Fibroblast of skin of right quadriceps (primary cell): Measurements from ENCODE around the gene TTC7B.
"Not testable (repeated sequence)": the region's sequence is repeated elsewhere in the genome, so short reads cannot be mapped to it uniquely, and the experiment has no call there.

Experiments
- DNase-seq: peaks from one replicate; pipeline ENCODE4 v3.0.0-alpha.2; 2013

TTC7B gene

DNA sequence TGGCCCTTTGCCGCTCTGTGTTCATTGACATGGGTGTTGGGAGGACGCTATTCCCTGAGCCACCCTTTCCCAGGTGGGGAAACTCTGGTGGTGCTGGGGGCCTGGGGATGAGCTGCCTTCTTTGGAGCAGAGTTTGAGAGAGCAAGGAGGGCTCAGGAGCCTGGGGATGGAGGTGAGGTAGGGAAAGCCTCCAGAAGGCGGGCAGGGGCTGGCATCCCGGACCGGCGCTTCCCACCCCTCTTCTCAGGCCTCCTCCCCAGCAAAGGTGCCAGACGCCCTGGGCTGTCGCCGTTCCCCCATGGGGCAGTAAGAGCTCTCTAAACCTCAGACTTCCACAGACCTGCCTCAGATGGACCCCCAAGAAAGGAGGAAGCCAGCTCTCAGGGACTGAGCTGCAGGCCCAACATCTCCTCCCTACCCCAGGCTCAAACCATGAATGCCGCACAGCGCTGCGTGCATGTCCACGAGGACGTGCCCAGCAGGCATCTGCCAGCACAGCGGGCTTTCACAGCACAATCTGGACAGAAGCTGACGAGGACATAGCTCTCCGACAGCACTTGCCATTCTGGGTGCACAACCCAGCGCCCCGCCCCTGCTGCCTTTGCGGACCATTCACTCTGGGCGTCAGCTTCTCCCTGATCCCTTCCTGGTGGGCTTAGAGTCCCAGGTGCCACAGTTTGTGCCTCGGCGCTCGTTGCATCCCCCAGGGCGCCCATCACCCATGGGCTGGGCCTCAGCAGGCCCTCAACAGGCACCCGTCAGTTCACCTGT is 14.9 kb upstream of the TTC7B start:
- DNase-seq = no peak

DNA sequence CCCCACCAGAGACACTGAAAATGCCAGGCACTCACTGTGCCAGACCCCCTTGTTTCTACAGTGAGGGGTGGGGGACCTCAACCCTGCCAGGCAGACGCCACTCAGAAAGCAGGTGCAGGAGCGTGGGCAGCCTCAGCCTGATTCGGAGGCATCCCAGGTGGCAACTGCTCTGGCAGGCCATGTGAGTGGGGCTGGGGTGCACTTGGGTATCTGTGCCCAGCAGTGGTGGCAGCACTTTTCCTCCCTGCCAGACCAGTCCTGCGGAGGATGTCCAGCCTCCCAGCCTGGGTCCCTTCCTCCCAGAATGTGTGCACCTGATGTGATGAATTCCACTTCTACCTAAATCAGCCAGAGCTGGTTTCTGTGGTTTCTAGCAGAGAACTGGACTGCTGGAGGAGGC is 13.4 kb upstream of the TTC7B start:
- DNase-seq = no peak

DNA sequence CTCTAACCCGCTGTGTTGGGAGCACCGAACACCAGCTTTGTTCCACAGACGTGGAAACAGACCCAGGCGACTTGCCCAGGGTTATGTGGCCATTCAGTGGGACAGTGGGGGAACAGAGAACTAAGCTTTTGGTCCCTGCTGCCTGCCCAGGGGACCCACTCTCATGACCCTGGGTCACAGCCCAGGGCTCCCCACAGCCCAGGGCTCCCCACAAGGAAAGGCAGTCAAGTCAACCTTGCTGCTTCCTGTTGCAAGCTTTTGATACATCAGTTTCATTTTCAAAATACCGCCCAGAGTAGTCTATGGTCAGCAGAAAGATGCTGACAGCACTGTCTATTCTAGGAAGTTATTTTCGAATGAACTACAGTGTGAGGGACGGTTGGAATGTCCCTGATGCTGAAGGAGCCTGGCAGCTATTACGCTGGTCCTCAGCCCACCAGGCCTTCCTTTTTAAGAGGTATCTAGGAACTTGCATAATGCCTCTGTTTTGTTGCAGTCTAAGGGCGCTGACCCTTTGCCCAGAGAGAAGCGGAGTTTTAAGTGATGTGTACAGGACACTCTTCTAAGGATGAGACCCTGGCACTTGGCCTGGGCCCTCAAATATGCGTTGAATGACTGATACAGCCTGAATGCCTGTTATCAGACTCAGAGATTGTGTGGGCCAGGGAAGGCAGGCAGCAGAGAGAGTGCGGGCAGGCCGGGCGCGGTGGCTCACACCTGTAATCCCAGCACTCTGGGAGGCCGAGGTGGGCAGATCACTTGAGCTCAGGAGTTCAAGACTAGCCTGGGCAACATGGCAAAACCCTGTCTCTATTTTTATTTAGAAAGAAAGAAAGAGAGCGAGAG is 12.6 kb upstream of the TTC7B start:
- DNase-seq = no peak

DNA sequence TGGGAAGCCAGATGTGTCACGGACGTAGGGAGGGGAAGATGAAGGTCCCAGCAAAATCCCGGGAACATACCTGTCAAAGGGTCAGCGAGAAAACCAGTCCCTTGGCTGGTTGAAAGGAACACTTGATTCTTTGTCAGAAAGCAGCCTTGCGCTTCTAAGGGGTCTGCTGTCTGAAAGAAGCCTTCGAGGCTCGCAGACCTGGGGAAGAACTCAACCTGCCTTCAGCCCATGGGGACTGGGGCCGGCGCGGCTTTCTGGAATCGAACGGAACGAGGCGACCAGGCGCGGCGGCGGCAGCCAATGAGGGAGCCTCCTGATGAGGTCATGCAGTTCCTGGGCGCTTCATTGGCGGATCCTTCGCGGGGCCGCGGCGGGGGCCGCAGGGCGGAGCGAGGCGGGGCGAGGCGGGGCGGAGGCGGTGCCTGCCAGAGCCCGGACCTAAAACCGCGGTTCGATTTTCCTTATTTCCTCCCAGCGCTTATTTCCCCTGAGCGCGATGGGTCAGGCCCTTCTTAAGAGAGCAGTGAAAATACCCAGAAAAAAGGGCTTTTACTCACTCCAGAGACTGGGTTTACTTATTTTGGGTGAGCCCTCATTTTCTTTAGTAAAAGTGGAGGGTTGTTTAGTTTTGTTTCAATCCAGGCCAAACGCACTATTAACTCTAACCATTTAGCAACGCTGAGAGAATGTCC is 11.8 kb upstream of the TTC7B start:
- DNase-seq = peak; percentile 86

DNA sequence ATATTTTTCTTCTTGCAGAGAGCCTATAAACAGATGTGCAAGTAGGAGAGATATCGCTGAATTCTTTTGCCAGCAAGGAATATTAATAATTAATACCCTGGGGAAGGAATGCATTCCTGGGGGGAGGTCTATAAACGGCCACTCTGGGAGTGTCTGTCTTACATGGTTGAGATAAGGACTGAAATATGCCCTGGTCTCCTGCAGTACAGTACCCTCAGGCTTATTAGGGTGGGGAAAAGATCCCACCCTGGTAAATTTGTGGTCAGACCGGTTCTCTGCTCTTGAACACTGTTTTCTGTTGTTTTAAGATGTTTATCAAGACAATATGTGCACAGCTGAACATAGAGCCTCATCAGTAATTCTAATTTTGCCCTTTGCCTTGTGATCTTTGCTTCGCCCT is 7.3 kb upstream of the TTC7B start:
- not testable (repeated sequence) for DNase-seq

DNA sequence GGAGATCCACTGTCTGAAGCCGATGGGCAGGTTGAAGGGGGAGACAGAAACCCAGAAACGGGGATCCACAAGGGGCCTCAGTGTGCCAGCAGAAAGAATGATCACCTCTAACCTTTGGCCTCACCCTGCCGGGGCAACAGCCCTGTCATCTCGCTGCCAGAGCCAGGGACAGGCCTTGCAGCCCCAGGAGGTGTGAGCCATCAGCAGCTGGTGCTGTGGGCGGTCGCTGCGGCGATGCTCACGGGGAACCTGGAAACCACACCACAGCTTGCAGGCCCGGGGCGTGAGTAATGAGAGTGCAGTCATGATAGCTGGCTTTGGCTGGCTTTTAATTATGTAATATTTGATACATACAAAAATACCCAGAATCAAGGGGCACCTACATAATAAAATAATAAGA is 4.7 kb upstream of the TTC7B start:
- DNase-seq = peak; percentile 29

DNA sequence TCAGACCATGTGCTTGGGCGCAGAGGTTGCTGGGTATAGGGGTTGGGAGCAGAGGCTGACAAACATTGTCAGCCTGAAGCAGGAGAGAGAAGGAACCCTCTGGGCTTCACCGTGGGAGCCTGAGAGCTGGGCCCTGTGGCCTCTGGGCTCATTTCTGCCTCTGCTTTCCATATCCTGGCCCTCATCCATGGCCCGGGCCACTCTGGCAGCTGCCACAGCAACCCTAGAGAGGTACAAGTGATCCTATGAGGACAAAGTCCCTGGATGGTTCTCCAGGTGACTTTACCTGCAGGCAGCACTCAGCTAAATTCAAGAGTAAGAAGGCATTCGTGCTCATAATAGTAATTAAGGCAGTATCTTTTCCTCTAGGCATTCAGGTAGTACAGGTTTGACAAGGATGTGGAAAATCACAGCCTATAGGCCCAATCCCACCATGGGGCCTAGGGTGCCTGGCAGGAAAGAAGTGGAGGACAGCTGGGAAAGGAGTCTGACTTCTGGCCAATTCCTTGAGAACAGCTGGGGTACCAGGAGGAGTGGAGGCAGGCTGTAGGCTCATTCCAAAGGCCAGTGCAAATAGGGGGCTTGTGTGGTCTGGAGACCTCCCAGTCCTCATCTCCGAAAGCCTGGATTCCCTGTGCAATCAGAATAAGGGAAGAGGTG is 3.6 kb upstream of the TTC7B start:
- DNase-seq = no peak

DNA sequence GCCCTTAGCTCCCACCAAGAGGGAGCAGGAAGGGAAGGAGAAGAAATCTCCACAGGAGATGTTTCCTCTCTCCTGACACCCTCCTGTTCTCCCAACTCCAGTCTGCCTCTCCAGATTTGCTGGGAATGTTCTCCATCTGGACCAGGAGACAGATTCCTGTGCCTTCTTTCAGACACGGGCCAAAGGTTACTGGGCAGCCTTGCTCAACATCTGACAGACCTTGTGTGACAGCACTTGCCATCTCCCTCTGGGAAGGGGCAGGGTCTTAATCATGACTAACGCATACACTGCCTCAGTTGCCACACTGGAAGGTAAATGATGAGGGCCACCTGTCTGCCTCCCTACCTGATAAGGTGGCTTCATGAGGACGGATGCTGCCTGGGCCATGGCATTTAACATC is 2.5 kb upstream of the TTC7B start:
- DNase-seq = no peak

DNA sequence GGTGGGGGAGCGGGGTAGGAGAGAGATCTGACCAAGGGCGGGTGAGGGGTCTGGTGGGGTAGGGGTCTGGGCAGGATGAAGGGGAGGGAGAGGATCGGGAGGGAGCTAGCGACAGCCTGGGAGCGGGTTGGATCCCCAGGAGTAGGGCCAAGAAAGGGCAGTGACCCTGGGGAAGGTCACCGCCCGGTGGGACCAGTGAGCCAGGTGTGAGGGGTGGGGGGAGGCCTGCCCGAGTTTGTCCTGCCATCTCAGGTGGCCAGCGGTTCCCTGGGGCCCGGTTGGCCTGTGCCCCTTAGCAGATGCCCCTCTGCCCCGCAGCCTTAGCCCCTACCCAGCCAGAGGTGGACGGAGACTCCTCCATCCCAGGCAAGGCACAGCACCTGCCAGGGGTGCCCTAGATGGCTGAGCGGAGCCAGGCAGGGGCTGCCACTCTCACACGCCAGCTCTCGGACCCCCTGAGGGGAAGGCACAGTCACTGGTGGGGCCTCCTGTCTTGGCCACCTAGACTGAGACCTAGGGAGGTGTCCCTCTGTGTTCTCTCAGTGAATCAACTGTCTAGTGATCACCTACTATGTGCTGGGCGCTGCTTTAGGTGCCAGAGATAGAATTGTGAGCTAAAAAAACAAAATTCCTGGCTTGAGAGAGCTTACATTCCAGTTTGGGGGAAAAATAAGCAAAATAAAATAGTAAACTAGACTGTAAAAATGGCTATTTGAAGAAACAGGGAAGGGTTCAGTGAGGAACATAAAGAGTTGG is 629 bp upstream of the TTC7B start:
- DNase-seq = no peak

DNA sequence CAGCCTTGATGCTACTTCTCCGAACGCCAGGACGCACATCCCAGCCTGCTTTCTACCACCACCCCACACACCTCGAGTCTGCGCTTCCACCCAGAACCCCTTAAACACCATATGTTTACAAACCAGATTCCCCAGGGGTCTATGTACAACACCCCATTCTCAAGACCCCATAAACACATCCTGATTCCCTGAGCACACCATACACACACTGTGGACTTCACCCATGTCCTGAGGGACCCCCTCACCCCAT is 733 bp downstream of the TTC7B start:
- DNase-seq = no peak

DNA sequence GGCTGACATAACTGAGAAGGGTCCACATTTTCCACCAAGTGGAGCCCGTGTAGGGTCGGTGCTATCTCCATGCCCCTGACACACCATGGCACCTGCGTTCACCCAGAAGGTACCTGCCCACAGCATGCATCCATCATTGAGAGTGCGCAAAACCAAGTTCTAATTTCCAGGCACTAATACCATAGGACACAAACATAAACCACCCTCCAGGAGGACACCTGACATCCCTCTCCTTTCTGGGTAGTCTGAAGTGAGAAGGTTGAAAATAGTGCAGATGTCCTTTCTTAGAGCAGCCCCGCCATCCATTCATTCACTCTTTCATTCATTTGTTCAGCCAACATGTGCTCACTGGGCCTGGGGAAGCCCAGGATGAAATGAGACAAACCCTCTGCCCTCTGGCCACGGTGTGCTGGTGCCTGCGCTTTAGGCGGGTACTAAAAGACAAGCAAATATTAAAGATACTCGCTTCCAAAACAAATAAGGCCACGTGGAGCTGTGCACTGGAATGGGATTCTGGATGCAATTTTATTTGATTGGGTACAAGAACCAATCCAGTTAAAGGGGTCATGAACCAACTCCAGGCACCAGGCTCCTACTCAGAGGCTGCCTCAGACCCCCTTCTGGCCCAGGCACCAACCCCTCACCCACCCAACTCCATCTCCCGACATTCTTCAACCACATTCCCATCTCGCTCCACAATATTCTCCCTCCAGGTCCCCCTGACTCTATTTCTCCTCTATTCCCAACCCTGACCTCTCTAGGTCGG is 1.2 kb downstream of the TTC7B start:
- no peak for DNase-seq

DNA sequence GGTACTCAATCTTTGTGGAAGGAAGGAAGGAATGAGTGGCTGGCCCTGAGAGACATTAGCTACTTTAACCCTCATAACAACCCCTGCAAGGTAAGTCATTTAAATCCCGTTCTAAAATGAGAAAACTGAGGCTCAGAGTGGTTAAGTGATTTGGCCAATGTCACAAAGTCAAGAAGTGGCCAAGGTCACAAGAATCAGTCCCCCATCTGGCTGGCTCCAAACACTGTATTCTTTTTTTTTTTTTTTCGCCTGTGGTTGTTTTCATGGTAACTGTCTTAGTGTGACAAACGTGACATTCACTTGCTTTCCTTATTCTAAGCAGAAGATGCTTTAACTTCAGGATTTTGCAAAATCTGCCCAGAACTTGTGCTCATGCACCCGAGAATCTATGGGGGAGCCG is 2.8 kb downstream of the TTC7B start:
- no peak for DNase-seq

DNA sequence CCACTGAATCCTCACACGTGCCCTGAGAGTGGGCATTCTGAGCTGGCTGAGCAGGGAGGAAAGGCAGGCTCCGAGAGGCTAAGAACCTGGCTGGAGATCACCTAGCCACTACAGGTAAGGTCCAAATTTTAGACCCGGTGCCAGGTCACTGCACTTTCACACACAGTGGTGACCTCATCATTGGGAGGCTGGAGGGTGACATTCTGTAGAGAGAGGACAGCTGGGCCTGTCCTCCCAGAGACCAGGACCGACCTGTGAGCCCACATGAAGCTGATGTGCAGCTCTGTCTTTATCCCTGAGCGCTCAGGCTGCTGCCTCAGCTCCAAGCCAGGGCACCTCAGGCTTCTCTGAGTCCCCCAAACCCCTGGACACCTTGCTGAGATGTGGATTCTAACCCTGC is 4.1 kb downstream of the TTC7B start:
- no peak for DNase-seq

DNA sequence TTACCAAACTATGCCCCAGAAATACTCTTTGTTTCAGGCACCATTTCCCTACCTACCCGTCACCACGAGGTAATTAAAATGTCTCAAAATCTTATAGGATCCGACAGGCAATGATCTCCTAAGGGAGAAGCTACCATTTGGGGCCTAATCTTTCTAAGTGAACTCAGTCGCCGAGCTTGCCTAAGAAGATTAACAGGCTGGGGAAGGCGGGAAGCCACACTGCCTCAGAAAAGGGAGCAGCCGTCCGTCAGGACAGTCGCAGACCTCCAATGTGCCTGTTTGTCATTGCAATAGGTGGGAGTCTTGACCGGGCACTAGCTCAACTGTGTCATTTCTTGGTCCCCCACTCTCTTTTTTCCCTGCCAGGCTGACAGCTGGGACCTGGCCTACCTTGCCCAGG is 4.6 kb downstream of the TTC7B start:
- DNase-seq = no peak

DNA sequence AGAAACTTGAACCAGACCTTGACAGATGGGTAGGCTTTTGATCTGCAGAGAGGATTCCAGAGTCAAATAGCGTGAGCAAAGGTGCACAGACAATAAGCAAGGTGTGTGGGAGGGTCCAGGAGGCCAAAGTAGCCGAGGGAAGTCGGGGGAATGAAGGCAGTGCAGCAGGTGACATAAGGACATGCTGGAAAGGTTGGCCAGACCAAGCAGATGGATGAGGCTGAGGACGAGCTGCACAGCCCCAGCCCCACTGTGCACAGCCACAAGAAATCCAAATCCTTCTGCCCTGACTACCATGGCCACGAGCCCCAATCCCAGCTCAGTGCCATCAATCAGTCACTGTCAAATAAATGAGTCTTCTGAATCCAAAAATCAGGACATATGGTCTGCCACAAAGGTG is 5.4 kb downstream of the TTC7B start:
- DNase-seq = no peak

DNA sequence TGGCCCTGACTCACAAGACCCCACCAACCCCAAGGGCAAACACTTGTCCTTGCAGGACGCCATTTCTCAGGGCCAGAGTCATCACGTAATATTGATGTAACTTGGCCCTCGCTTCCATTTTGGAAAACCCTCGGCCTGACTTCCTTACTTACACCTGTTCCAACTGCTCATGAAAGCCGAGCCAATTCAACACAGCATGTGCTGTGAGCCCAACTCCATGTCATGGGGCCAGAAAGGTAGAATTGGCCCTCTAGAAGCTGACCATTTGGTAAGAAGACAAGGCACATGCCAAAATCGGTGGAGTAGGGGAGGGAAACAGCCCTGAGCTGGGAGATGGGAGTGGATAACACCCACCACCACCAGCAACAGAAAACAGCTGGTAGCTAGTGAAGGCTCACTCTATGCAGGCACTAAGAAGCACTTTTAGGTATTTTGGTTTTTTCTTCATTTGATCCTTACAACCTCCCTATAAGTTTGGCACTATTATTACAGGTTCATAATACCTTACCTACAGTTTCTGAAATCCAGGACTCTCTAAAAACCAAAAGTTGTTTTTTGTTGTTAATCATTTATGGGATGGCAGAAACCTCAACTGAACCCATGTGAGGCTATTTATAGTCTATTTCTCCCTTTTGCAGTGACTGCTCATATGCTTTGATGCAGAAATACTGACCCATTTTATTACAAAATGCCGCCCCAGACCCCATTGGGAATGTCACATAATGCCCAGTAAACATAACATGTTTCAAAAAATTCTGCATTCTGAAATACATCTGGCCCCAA is 6.5 kb downstream of the TTC7B start:
- DNase-seq = no peak

DNA sequence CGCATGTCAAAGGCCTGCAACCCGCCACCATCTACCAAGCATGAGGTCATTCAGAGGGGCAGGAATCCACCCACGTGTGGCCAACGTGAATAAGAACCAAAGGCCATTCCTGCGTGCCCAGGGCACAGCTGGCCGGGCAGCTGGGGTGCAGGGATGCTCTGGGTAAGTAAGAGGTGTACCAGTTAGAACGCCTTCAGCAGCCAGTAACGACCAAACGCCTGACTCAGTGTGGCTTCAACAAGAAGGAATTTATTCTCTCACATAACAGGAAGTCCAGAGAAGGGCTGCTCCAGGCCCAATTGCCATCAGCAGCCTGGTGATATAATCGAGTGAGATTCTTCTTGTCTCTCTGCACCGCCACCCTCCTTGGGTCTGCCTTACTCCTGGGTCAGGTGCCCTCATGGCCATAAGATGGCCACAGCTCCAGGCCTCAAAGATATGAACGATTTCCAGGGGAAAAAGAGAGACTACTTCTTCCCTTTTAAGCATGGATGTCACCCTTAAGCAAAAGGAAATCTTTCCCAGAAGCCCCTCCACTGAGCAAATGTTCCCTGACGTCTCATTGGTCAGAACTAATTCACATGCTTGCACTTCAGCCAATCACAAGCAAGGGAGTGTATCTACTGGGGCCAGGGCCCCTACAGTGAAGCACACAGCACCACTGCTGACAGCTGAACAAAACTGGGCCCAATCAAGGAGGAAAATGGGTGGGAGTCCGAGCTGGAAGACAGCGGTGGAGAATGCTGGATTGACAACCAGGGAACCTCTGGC is 7.3 kb downstream of the TTC7B start:
- peak; percentile 34 for DNase-seq

DNA sequence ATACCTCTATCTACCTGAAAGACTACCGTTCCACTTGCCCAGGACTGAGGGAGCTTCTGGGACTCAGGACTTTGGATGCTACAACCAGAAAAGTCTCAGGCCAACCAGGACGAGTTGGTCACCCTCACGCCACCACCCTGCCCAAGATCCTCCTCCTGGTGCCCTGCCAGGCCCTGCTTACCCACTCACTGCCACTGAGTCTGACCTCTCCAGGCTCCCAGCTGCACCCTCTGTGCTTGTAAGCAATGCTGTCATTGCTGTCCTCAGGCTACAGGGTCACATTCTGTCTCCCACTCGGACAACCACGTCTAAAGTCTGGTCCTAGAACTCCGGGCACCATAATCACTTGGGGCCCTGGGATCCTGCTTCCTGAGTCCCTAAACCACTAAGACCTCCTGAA is 9.2 kb downstream of the TTC7B start:
- DNase-seq = no peak

DNA sequence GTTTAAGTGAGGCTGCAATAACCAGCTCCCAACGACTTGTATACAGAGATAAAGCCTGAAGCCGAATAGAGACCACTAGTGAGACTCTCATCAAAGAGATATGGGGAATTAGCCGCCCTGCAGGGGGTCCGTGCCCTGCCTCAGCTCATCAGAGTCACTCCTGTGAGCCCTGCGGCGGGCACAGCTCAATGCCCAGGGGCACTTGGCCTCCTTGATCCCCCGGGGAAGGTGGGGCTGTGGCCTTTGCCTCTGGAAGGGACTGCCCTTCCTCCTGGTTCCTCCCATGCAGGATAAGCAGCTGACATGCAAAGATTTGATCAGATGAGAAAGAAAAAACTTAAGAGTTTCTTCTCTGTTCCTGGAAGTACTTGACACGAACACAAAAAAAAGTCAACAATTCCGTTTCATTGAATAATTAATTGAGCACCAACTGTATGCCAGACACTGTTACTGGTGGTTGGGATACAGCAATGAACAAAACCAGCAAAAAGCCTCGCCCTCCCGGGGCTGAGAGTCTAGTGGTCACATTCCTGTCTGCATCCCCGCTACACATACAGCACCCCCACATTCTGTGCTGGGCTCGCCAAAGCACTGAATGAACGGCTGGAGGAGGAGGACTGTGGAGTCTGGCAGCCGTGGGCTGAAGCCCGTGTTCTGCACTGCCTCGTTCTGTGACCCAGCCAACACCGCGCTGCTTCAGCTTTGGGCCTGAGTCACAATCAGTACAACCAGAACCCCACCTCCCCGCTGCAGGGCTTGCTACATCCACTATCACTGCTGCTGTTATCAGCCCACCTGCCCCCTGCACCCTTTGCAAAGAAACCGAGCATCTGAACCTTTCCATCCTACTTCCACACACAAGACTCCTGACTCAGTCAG is 10.3 kb downstream of the TTC7B start:
- DNase-seq = no peak

DNA sequence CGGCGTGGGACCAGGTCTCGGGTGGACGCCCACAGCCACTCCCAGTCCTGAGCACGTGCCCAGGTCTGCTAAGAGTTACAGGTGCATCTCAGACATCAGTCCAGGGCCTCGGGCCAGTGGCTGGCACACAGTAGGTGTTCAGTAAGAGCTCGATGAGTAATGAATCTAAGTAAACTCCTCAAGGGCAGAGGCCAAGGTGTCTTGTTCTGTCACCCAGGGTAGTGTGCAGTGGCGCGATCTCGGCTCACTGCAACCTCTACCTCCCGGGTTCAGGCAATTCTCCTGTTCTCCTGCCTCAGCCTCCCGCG is 11.2 kb downstream of the TTC7B start:
- no peak for DNase-seq
